Naive thymus-derived CD4-positive, alpha-beta T cell (primary cell): ENCODE data around the gene COL4A1. TPM values are rescaled to one million over a fixed set of nuclear protein-coding genes. Genes with fewer than 3 reads are reported as not detected.

ENCODE experiments used
- ATAC-seq: fragments of 150-1000 bp; cut with Tn5 transposase; 2 replicates; pipeline ENCODE4 v1.10.0; 2021; ENCODE audit warnings: mild to moderate bottlenecking, moderate library complexity
- CTCF ChIA-PET: fragments of 350-600 bp; sonication (Branson Sonifier 250); formaldehyde crosslinking; loops from one replicate; lab custom pipeline; 2021; ENCODE audit warnings: antibody characterized with exemption; lab: Charles Lee
- POLR2A ChIA-PET: fragments of 350-600 bp; sonication (Branson Sonifier 250); formaldehyde crosslinking; loops from one replicate; lab custom pipeline; 2021; ENCODE audit warnings: antibody characterized with exemption, inconsistent platforms; lab: Charles Lee
- DNase-seq, 9 donors: peaks; one replicate each; pipeline versions ENCODE4 v3.0.0 to v3.0.0-alpha.2; 2020 to 2022; ENCODE audit warnings: mixed read lengths in 1 of 9
- H3K27ac ChIP-seq: one replicate; pipeline ENCODE4 v1.7.0; 2013; ENCODE audit warnings: mild to moderate bottlenecking, low read depth, low read length, moderate library complexity
- H3K27me3 ChIP-seq, 2 donors: one replicate each; pipeline ENCODE4 v1.7.0; 2013; ENCODE audit warnings: low read length in 2 of 2, mild to moderate bottlenecking in 2 of 2, moderate library complexity in 2 of 2; ENCODE audit not compliant: control insufficient read depth in 2 of 2, insufficient read depth in 2 of 2
- H3K36me3 ChIP-seq, 3 experiments: 1 replicate in 2 of 3; 2 replicates in 1 of 3; pipeline ENCODE4 v1.7.0; 2013; ENCODE audit warnings: low read length in 3 of 3, mild to moderate bottlenecking in 3 of 3, moderate library complexity in 1 of 3; ENCODE audit not compliant: insufficient read depth in 3 of 3, control insufficient read depth in 2 of 3
- H3K4me1 ChIP-seq, 2 donors: one replicate each; pipeline ENCODE4 v1.7.0; 2013; ENCODE audit warnings: low read length in 2 of 2, mild to moderate bottlenecking in 2 of 2, moderate library complexity in 1 of 2; ENCODE audit not compliant: control insufficient read depth in 2 of 2, insufficient read depth in 2 of 2
- H3K4me3 ChIP-seq: 2 replicates; pipeline ENCODE4 v1.7.0; 2013; ENCODE audit warnings: mild to moderate bottlenecking, low read length
- H3K9me3 ChIP-seq, 3 experiments: 1 replicate in 2 of 3; 2 replicates in 1 of 3; pipeline ENCODE4 v1.7.0; 2013; ENCODE audit warnings: low read length in 3 of 3; ENCODE audit not compliant: control insufficient read depth in 2 of 3
- H3K27ac Mint-ChIP-seq, 9 donors: one replicate each; pipeline ENCODE4 v1.8.0; 2020 to 2022; ENCODE audit warnings: mixed read lengths in 9 of 9, mild to moderate bottlenecking in 8 of 9, moderate library complexity in 5 of 9, inconsistent platforms in 2 of 9
- H3K27me3 Mint-ChIP-seq, 5 donors: one replicate each; pipeline ENCODE4 v1.8.0; 2021 to 2022; ENCODE audit warnings: mixed read lengths in 5 of 5, mild to moderate bottlenecking in 1 of 5
- H3K36me3 Mint-ChIP-seq, 5 donors: one replicate each; pipeline ENCODE4 v1.8.0; 2020 to 2022; ENCODE audit warnings: mixed read lengths in 5 of 5, mild to moderate bottlenecking in 3 of 5, inconsistent platforms in 1 of 5
- H3K4me1 Mint-ChIP-seq, 7 donors: one replicate each; pipeline ENCODE4 v1.8.0; 2020 to 2022; ENCODE audit warnings: mixed read lengths in 7 of 7, mild to moderate bottlenecking in 3 of 7, inconsistent platforms in 1 of 7
- H3K4me3 Mint-ChIP-seq, 10 donors: one replicate each; pipeline ENCODE4 v1.8.0; 2020 to 2022; ENCODE audit warnings: mild to moderate bottlenecking in 10 of 10, mixed read lengths in 10 of 10, moderate library complexity in 6 of 10, inconsistent platforms in 2 of 10
- H3K9me3 Mint-ChIP-seq, 11 donors: one replicate each; pipeline ENCODE4 v1.8.0; 2020 to 2022; ENCODE audit warnings: mixed read lengths in 11 of 11, mild to moderate bottlenecking in 4 of 11, inconsistent platforms in 1 of 11, moderate library complexity in 1 of 11
- intact Hi-C, 2 donors: fragments of 100-400 bp; cut with micrococcal nuclease; formaldehyde crosslinking; loops; one replicate each; pipeline ENCODE4 v1.15.1; 2023
- polyA plus RNA-seq, 2 donors: library from polyadenylated mRNA; unstranded; fragments of 300-500 nt; fragmentation: Illumina TruSeq; gene quantifications; one replicate each; pipeline ENCODE4 v1.2.3, GENCODE V29; 2021
- total RNA-seq, 6 experiments: library from RNA in 5 of 6; stranded (reverse) in 5 of 6; gene quantifications; 1 replicate in 5 of 6; 2 replicates in 1 of 6; pipeline ENCODE4 v1.2.3 and lab custom pipeline; 2021 to 2026

The COL4A1 gene
- total and polyA plus RNA-seq, 7 experiments from 2014 or later = 0.24 TPM; not detected in 6

- Mint-ChIP-seq H3K27me3 (peaks cover 0 to 31% (median 4%) of the 10 kb centered on the region in 5 donors), H3K27ac (no peak overlapping the region), H3K4me3 (no peak overlapping the region), H3K36me3 (no peaks in the 10 kb centered on the region), H3K4me1 (no peaks in the 10 kb centered on the region), H3K9me3 (peaks cover 0 to 2% (median 0%) of the 10 kb centered on the region in 11 donors)
- Histone ChIP-seq H3K36me3 (no peaks in the 10 kb centered on the region), H3K27ac (no peak overlapping the region), H3K9me3 (no peaks in the 10 kb centered on the region), H3K27me3 (no peaks in the 10 kb centered on the region), H3K4me3 (no peak overlapping the region), H3K4me1 (no peaks in the 10 kb centered on the region)
- intact Hi-C loops = no loop called here
- ChIA-PET POLR2A (no interaction called here), CTCF (no interaction called here)
- DNase-seq = no peak
- no peak for ATAC-seq
Observed at GRCh38 chr13:110211046-110211445, 95.9 kb downstream of the COL4A1 start.

- H3K4me3 Mint-ChIP-seq = no peak overlapping the region
- H3K4me1 Mint-ChIP-seq = no peaks in the 10 kb centered on the region
- H3K27ac Mint-ChIP-seq = no peak overlapping the region
- no peak for DNase-seq
- no peaks in the 10 kb centered on the region for H3K36me3 Mint-ChIP-seq
- Histone ChIP-seq H3K27ac (no peak overlapping the region), H3K27me3 (no peaks in the 10 kb centered on the region), H3K4me1 (no peaks in the 10 kb centered on the region), H3K36me3 (no peaks in the 10 kb centered on the region), H3K9me3 (no peaks in the 10 kb centered on the region), H3K4me3 (no peak overlapping the region)
- ChIA-PET POLR2A (no interaction called here), CTCF (no interaction called here)
- intact Hi-C loops = no loop called here
- ATAC-seq = no peak
- peaks cover 0 to 2% (median 0%) of the 10 kb centered on the region in 11 donors for H3K9me3 Mint-ChIP-seq
- H3K27me3 Mint-ChIP-seq = peaks cover 0 to 26% (median 4%) of the 10 kb centered on the region in 5 donors
Observed at GRCh38 chr13:110210604-110210985, 96.4 kb downstream of the COL4A1 start.

DNA sequence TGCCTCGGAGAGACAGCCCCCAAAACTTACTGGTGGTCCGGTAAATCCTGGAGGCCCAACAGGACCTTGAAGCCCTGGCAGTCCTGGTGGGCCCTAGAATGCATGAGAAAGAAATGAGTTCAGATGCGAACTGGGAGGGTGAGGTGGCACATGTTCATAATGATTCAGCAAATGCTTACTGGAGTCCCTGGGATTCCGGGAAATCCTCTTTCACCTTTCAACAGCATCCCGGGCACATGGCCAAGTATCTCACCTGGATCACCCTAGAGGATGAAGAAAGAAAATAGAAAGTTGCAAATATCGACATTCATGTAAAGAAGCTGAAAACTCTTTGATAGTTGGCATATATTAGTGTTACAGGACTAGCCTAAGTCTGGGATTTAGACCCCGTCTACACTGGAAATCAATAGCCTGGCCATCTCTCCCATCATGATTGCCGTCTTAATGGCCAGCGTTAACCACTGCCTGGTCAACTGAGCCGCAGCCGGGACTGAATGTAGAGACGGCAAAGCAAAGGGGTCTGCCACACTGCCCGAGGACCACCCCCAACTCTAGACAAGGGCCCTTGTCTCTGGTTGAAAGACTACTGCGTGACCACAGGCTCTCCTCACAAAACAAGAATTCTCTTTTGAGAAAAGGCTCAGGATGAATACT is 96.9 kb downstream of the COL4A1 start:
- POLR2A ChIA-PET = no interaction called here
- no peaks in the 10 kb centered on the region for H3K4me1 Mint-ChIP-seq

GRCh38 chr13:110208116-110208515 is 98.8 kb downstream of the COL4A1 start:
- ChIA-PET CTCF (no interaction called here), POLR2A (no interaction called here)
- intact Hi-C loops = no loop called here
- DNase-seq (no peak), ATAC-seq (no peak)
- Mint-ChIP-seq H3K27me3 (peaks cover 0 to 16% (median 4%) of the 10 kb centered on the region in 5 donors), H3K4me1 (no peaks in the 10 kb centered on the region), H3K4me3 (no peak overlapping the region), H3K9me3 (peaks cover 0 to 2% (median 0%) of the 10 kb centered on the region in 11 donors), H3K27ac (no peak overlapping the region), H3K36me3 (no peaks in the 10 kb centered on the region)
- no peaks in the 10 kb centered on the region for H3K4me1 ChIP-seq
- no peak overlapping the region for H3K27ac ChIP-seq
- H3K9me3 ChIP-seq = no peaks in the 10 kb centered on the region
- H3K4me3 ChIP-seq = no peak overlapping the region
- no peaks in the 10 kb centered on the region for H3K27me3 ChIP-seq
- H3K36me3 ChIP-seq = no peaks in the 10 kb centered on the region

More for the DNA sequence above, 96.9 kb downstream of the COL4A1 start:
- no peak for DNase-seq
- no peak overlapping the region for H3K4me3 ChIP-seq
- Mint-ChIP-seq H3K4me3 (no peak overlapping the region), H3K9me3 (peaks cover 0 to 2% (median 0%) of the 10 kb centered on the region in 11 donors), H3K36me3 (no peaks in the 10 kb centered on the region), H3K27ac (no peak overlapping the region), H3K27me3 (peaks cover 0 to 26% (median 4%) of the 10 kb centered on the region in 5 donors)
- no peaks in the 10 kb centered on the region for H3K36me3 ChIP-seq
- no peaks in the 10 kb centered on the region for H3K4me1 ChIP-seq
- ATAC-seq = no peak
- no peaks in the 10 kb centered on the region for H3K9me3 ChIP-seq
- H3K27ac ChIP-seq = no peak overlapping the region
- CTCF ChIA-PET = no interaction called here
- intact Hi-C loops = no loop called here
- H3K27me3 ChIP-seq = no peaks in the 10 kb centered on the region

DNA sequence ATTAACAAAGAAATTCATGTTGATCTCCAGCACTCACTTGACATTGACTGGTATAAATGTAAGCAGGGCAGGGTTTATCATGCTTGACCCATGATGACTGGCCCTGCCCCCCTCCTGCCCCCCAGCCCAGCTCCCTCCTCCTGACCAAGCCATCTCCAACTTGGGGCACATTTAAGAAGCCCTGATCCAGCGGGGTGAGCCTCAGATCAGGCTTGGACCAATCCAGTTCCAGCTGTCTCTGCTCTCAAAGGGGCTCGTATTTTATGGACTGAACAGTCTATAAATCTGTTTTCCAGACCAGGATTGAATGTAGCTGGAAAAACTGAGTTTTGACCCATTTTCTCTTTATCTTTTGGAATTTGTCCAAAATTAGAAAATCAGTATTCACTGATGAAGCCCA is 100.0 kb downstream of the COL4A1 start:
- H3K36me3 Mint-ChIP-seq = no peaks in the 10 kb centered on the region
- Histone ChIP-seq H3K27me3 (no peaks in the 10 kb centered on the region), H3K9me3 (no peaks in the 10 kb centered on the region), H3K36me3 (no peaks in the 10 kb centered on the region), H3K4me1 (no peaks in the 10 kb centered on the region), H3K4me3 (no peak overlapping the region), H3K27ac (no peak overlapping the region)
- no peak for ATAC-seq
- intact Hi-C loops = no loop called here
- H3K9me3 Mint-ChIP-seq = peaks cover 0 to 2% (median 0%) of the 10 kb centered on the region in 11 donors
- no peaks in the 10 kb centered on the region for H3K4me1 Mint-ChIP-seq
- H3K27me3 Mint-ChIP-seq = peaks cover 0 to 10% (median 4%) of the 10 kb centered on the region in 5 donors
- no peak overlapping the region for H3K27ac Mint-ChIP-seq
- H3K4me3 Mint-ChIP-seq = no peak overlapping the region
- no peak for DNase-seq
- ChIA-PET CTCF (interaction anchor here (0.9 kb wide), 1 partner anchor 15 kb away, joined by 4 read pairs; no protein-coding TSS in a partner anchor), POLR2A (no interaction called here)

GRCh38 chr13:110206185-110206584 is 100.8 kb downstream of the COL4A1 start:
- Histone ChIP-seq H3K9me3 (no peaks in the 10 kb centered on the region), H3K27me3 (no peaks in the 10 kb centered on the region), H3K36me3 (no peaks in the 10 kb centered on the region), H3K4me3 (no peak overlapping the region), H3K4me1 (no peaks in the 10 kb centered on the region), H3K27ac (no peak overlapping the region)
- ChIA-PET POLR2A (no interaction called here), CTCF (no interaction called here)
- no peak overlapping the region for H3K4me3 Mint-ChIP-seq
- H3K9me3 Mint-ChIP-seq = peaks cover 0 to 2% (median 0%) of the 10 kb centered on the region in 11 donors
- peaks cover 0 to 9% (median 2%) of the 10 kb centered on the region in 5 donors for H3K27me3 Mint-ChIP-seq
- ATAC-seq = no peak
- no peaks in the 10 kb centered on the region for H3K4me1 Mint-ChIP-seq
- H3K27ac Mint-ChIP-seq = no peak overlapping the region
- no peaks in the 10 kb centered on the region for H3K36me3 Mint-ChIP-seq
- intact Hi-C loops = no loop called here
- DNase-seq = no peak

GRCh38 chr13:110201114-110201513 is 105.8 kb downstream of the COL4A1 start:
- ChIA-PET CTCF (no interaction called here), POLR2A (no interaction called here)
- no peaks in the 10 kb centered on the region for H3K27me3 ChIP-seq
- Mint-ChIP-seq H3K27me3 (peaks cover 4 to 33% (median 18%) of the 10 kb centered on the region in 5 donors), H3K27ac (no peak overlapping the region), H3K9me3 (no peaks in the 10 kb centered on the region), H3K4me1 (peaks cover 0 to 2% (median 0%) of the 10 kb centered on the region in 7 donors), H3K36me3 (no peaks in the 10 kb centered on the region), H3K4me3 (no peak overlapping the region)
- no peak overlapping the region for H3K4me3 ChIP-seq
- intact Hi-C loops = no loop called here
- H3K36me3 ChIP-seq = no peaks in the 10 kb centered on the region
- DNase-seq (no peak), ATAC-seq (no peak)
- no peak overlapping the region for H3K27ac ChIP-seq
- no peaks in the 10 kb centered on the region for H3K4me1 ChIP-seq
- H3K9me3 ChIP-seq = no peaks in the 10 kb centered on the region
